ENCODE data around the gene ALDH1A1. TPM values are rescaled to one million over a fixed set of nuclear protein-coding genes. Genes with fewer than 3 reads are reported as not detected.

Gene ALDH1A1
- polyA plus RNA-seq, 1 of the 3 experiments (the other 2 are of a cell fraction) = 0.03 TPM

- H2AFZ ChIP-seq (ENCODE audit: low read depth) = no peak overlapping the region
- H3K9ac ChIP-seq = no peak overlapping the region
- H3K9me2 ChIP-seq = no peaks in the 10 kb centered on the region
- DNase-seq = no peak
- 20% methylated on average over 2 of the region's 2 CpGs for WGBS (ENCODE audit: low lambda C conversion rate)
- CTCF ChIA-PET = no interaction called here
- H3K36me3 ChIP-seq (replicated peaks in 1 of 2; ENCODE audit: control insufficient read depth in 1 of 2, insufficient read depth in 2 of 2, low read length in 1 of 2) = no peaks in the 10 kb centered on the region
- no peaks in the 10 kb centered on the region for H3K4me1 ChIP-seq (ENCODE audit: control insufficient read depth in 1 of 2, insufficient read depth in 2 of 2, low read depth in 1 of 2, low read length in 1 of 2)
- H3K4me2 ChIP-seq = no peak overlapping the region
- H3K4me3 ChIP-seq (ENCODE audit: low read depth in 2 of 2, low read length in 1 of 2) = no peak overlapping the region
- H3K27ac ChIP-seq (ENCODE audit: low read depth in 2 of 2, low read length in 1 of 2) = no peak overlapping the region
- H4K20me1 ChIP-seq (ENCODE audit: insufficient read depth) = no peaks in the 10 kb centered on the region
- no peaks in the 10 kb centered on the region for H3K79me2 ChIP-seq (ENCODE audit: insufficient read depth)
- POLR2A ChIA-PET = no interaction called here
- H3K27me3 ChIP-seq (ENCODE audit: insufficient read depth) = peaks cover 5% of the 10 kb centered on the region; the same call in 1 of the 2 replicates
- no peak for TF ChIP-seq MXI1 (IDR thresholded peaks at IDR 0.05; ENCODE audit: low read depth, low read length)
- no peak for TF ChIP-seq RAD21 (IDR thresholded peaks at IDR 0.05; ENCODE audit: low read length)
- no peak for TF ChIP-seq EP300 (IDR thresholded peaks at IDR 0.05; ENCODE audit: borderline replicate concordance in 1 of 2, low read depth in 1 of 2, low read length in 1 of 2)
- no peak for TF ChIP-seq NFIC (IDR thresholded peaks at IDR 0.05; ENCODE audit: borderline replicate concordance)
- no peaks in the 10 kb centered on the region for H3F3A ChIP-seq (replicated peaks; ENCODE audit: insufficient read depth)
- H3K9me3 ChIP-seq = no peaks in the 10 kb centered on the region
Measured at GRCh38 chr9:72895122-72895521, 57.7 kb downstream of the ALDH1A1 start.

GRCh38 chr9:72894342-72894741 lies 58.5 kb downstream of the ALDH1A1 start:
- Histone ChIP-seq H3K4me2 (no peak overlapping the region), H3K27ac (ENCODE audit: low read depth in 2 of 2, low read length in 1 of 2) (no peak overlapping the region), H3K9me2 (no peaks in the 10 kb centered on the region), H3F3A (replicated peaks; ENCODE audit: insufficient read depth) (no peaks in the 10 kb centered on the region), H3K27me3 (ENCODE audit: insufficient read depth) (0 out of 2 replicates have a peak, but pooled peaks cover 5% of the 10 kb centered on the region), H3K4me3 (ENCODE audit: low read depth in 2 of 2, low read length in 1 of 2) (no peak overlapping the region), H3K36me3 (replicated peaks in 1 of 2; ENCODE audit: control insufficient read depth in 1 of 2, insufficient read depth in 2 of 2, low read length in 1 of 2) (no peaks in the 10 kb centered on the region), H3K9ac (no peak overlapping the region), H4K20me1 (ENCODE audit: insufficient read depth) (no peaks in the 10 kb centered on the region), H3K9me3 (no peaks in the 10 kb centered on the region), H3K4me1 (ENCODE audit: control insufficient read depth in 1 of 2, insufficient read depth in 2 of 2, low read depth in 1 of 2, low read length in 1 of 2) (no peaks in the 10 kb centered on the region), H2AFZ (ENCODE audit: low read depth) (no peak overlapping the region), H3K79me2 (ENCODE audit: insufficient read depth) (no peaks in the 10 kb centered on the region)
- no peak for DNase-seq
- 19% methylated on average over 5 of the region's 5 CpGs for WGBS (ENCODE audit: low lambda C conversion rate)
- ChIA-PET POLR2A (no interaction called here), CTCF (no interaction called here)
- TF ChIP-seq IRF3 (IDR thresholded peaks at IDR 0.05; ENCODE audit: low read depth, low read length) (no peak), POLR2AphosphoS5 (IDR thresholded peaks at IDR 0.05; ENCODE audit: low read depth, low read length) (no peak), SMC3 (IDR thresholded peaks at IDR 0.05; ENCODE audit: low read depth, low read length) (no peak), SIN3A (IDR thresholded peaks at IDR 0.05; ENCODE audit: borderline replicate concordance, low read depth, low read length) (no peak), TCF12 (IDR thresholded peaks at IDR 0.05) (no peak), RXRA (IDR thresholded peaks at IDR 0.05; ENCODE audit: borderline replicate concordance, low read depth) (no peak), FOXM1 (IDR thresholded peaks at IDR 0.05; ENCODE audit: low read depth) (no peak), PBX3 (IDR thresholded peaks at IDR 0.05) (no peak), MAX (IDR thresholded peaks at IDR 0.05; ENCODE audit: low read depth) (no peak), RCOR1 (IDR thresholded peaks at IDR 0.05; ENCODE audit: low read length) (no peak), ZBTB33 (IDR thresholded peaks at IDR 0.05; ENCODE audit: borderline replicate concordance, low read depth) (no peak), EZH2phosphoT487 (IDR thresholded peaks at IDR 0.05; ENCODE audit: borderline replicate concordance, low read depth) (no peak), USF2 (IDR thresholded peaks at IDR 0.05; ENCODE audit: borderline replicate concordance, low read depth, low read length) (no peak), RFX5 (IDR thresholded peaks at IDR 0.05; ENCODE audit: low read length) (no peak), NRF1 (IDR thresholded peaks at IDR 0.05; ENCODE audit: low read depth, low read length) (no peak), RAD21 (IDR thresholded peaks at IDR 0.05; ENCODE audit: low read length) (no peak), MEF2A (IDR thresholded peaks at IDR 0.05; ENCODE audit: borderline replicate concordance, low read depth) (no peak), NFIC (IDR thresholded peaks at IDR 0.05; ENCODE audit: borderline replicate concordance) (no peak), CTCF (IDR thresholded peaks at IDR 0.05) (no peak)
